ENCODE measurements around the gene SLC2A9. TPM values are rescaled to one million over a fixed set of nuclear protein-coding genes. Genes with fewer than 3 reads are reported as not detected.

The SLC2A9 gene
- total RNA-seq, 1 experiment from 2014 or later: 3.5 TPM

DNA sequence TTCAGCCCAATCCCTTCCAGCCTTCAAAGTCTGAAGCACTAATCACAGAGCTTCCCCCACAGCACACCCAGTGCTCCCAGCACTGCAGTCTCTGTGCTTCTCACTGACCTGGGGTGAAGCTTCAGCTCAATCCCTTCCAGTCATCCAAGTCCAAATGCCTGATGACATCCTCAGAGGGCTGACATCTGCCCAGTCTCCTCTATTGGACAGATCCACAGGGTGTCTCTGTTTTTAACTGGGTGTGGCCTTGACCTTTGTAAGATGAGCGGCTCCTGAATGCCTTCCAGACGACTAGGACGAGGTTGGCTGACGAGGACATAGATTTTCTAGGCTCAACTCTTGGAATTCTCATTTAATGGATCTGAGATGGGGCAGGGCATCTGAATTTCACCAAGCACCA, 7.6 kb upstream of the SLC2A9 start:
- no peaks in the 10 kb centered on the region for H3K27me3 ChIP-seq (ENCODE audit: control insufficient read depth, insufficient read depth, low read length)
- TF ChIP-seq TCF7L2 (IDR thresholded peaks at IDR 0.05; ENCODE audit: low read depth, low read length): no peak
- TF ChIP-seq, protein P1, sequence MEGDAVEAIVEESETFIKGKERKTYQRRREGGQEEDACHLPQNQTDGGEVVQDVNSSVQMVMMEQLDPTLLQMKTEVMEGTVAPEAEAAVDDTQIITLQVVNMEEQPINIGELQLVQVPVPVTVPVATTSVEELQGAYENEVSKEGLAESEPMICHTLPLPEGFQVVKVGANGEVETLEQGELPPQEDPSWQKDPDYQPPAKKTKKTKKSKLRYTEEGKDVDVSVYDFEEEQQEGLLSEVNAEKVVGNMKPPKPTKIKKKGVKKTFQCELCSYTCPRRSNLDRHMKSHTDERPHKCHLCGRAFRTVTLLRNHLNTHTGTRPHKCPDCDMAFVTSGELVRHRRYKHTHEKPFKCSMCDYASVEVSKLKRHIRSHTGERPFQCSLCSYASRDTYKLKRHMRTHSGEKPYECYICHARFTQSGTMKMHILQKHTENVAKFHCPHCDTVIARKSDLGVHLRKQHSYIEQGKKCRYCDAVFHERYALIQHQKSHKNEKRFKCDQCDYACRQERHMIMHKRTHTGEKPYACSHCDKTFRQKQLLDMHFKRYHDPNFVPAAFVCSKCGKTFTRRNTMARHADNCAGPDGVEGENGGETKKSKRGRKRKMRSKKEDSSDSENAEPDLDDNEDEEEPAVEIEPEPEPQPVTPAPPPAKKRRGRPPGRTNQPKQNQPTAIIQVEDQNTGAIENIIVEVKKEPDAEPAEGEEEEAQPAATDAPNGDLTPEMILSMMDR (IDR thresholded peaks at IDR 0.05): no peak
- ATAC-seq: no peak
- H3K4me3 ChIP-seq (ENCODE audit: low read depth in 2 of 2, low read length in 2 of 2): no peak overlapping the region
- no peaks in the 10 kb centered on the region for H3K9me3 ChIP-seq (ENCODE audit: control insufficient read depth, insufficient read depth, low read depth, low read length)
- in situ Hi-C loops (cut with HindIII; ENCODE audit: low pct_unique_long_range_greater_than_20kb, low sequenced_read_pairs): no loop called here
- no peaks in the 10 kb centered on the region; the same call in 1 of the 2 replicates for H3K4me1 ChIP-seq (ENCODE audit: control insufficient read depth, insufficient read depth, low read length)
- intact Hi-C loops (cut with micrococcal nuclease; ENCODE audit: unreplicated experiment): no loop called here
- no peak overlapping the region for H3K27ac ChIP-seq (ENCODE audit: low read length)
- DNase-seq (ENCODE audit: low read depth, low spot score): no peak
- no TSS peak for BruUV-seq (replicated peaks)
- H3K36me3 ChIP-seq (ENCODE audit: control insufficient read depth, insufficient read depth, low read length): no peaks in the 10 kb centered on the region
- POLR2A ChIA-PET: no interaction called here
- CTCF ChIA-PET: no interaction called here

DNA sequence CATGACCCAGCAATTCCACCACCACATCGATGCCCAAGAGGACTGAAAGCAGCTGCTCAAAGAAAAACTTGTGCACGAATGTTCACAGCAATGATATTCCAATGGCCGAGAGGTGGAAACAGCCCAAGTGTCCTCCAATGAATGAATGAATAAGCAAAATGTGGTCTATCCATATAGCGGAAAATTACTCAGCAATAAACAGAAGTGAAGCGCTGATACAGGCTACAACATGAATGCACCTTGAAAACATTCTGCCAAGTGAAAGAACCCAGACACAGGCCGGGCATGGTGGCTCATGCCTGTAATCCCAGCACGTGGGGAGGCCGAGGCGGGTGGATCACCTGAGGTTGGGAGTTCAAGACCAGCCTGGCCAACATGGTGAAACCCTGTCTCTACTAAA, 5.2 kb upstream of the SLC2A9 start:
- Histone ChIP-seq H3K27ac (ENCODE audit: low read length) (no peak overlapping the region), H3K9me3 (ENCODE audit: control insufficient read depth, insufficient read depth, low read depth, low read length) (no peaks in the 10 kb centered on the region), H3K4me3 (ENCODE audit: low read depth in 2 of 2, low read length in 2 of 2) (no peak overlapping the region), H3K4me1 (ENCODE audit: control insufficient read depth, insufficient read depth, low read length) (no peaks in the 10 kb centered on the region), H3K27me3 (ENCODE audit: control insufficient read depth, insufficient read depth, low read length) (no peaks in the 10 kb centered on the region), H3K36me3 (ENCODE audit: control insufficient read depth, insufficient read depth, low read length) (no peaks in the 10 kb centered on the region)
- POLR2A ChIA-PET: no interaction called here
- TF ChIP-seq TCF7L2 (IDR thresholded peaks at IDR 0.05; ENCODE audit: low read depth, low read length) (no peak), POLR2AphosphoS5 (IDR thresholded peaks at IDR 0.05; ENCODE audit: low read depth, low read length) (no peak), SIN3A (IDR thresholded peaks at IDR 0.05; ENCODE audit: borderline replicate concordance, insufficient read depth, low read depth, low read length) (no peak)
- TF ChIP-seq, protein P1 (IDR thresholded peaks at IDR 0.05): no peak
- TF ChIP-seq, protein P2, sequence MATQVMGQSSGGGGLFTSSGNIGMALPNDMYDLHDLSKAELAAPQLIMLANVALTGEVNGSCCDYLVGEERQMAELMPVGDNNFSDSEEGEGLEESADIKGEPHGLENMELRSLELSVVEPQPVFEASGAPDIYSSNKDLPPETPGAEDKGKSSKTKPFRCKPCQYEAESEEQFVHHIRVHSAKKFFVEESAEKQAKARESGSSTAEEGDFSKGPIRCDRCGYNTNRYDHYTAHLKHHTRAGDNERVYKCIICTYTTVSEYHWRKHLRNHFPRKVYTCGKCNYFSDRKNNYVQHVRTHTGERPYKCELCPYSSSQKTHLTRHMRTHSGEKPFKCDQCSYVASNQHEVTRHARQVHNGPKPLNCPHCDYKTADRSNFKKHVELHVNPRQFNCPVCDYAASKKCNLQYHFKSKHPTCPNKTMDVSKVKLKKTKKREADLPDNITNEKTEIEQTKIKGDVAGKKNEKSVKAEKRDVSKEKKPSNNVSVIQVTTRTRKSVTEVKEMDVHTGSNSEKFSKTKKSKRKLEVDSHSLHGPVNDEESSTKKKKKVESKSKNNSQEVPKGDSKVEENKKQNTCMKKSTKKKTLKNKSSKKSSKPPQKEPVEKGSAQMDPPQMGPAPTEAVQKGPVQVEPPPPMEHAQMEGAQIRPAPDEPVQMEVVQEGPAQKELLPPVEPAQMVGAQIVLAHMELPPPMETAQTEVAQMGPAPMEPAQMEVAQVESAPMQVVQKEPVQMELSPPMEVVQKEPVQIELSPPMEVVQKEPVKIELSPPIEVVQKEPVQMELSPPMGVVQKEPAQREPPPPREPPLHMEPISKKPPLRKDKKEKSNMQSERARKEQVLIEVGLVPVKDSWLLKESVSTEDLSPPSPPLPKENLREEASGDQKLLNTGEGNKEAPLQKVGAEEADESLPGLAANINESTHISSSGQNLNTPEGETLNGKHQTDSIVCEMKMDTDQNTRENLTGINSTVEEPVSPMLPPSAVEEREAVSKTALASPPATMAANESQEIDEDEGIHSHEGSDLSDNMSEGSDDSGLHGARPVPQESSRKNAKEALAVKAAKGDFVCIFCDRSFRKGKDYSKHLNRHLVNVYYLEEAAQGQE (IDR thresholded peaks at IDR 0.05; ENCODE audit: insufficient read depth in 1 of 2, low read depth in 2 of 2, low read length in 1 of 2): no peak
- intact Hi-C loops (cut with micrococcal nuclease; ENCODE audit: unreplicated experiment) (no loop called here), in situ Hi-C loops (cut with HindIII; ENCODE audit: low pct_unique_long_range_greater_than_20kb, low sequenced_read_pairs) (no loop called here)
- ATAC-seq (no peak), DNase-seq (ENCODE audit: low read depth, low spot score) (no peak)
- no TSS peak for BruUV-seq (replicated peaks)
- CTCF ChIA-PET: no interaction called here

Data from Panc1 (cell line).